GM18502 (cell line): ENCODE results near the gene METTL16.

Experiments
- ATAC-seq: cut with Tn5 transposase; IDR thresholded peaks from one replicate; pipeline ENCODE4 v1.9.1; 2021; ENCODE audit warnings: mild to moderate bottlenecking; ENCODE audit not compliant: unreplicated experiment, poor library complexity

METTL16 gene

GRCh38 chr17:2398182-2398581 is 113.5 kb downstream of the METTL16 start:
- ATAC-seq = no peak

- ATAC-seq = no peak
These were observed 114.2 kb downstream of the METTL16 start for GRCh38 chr17:2397247-2398171.

DNA sequence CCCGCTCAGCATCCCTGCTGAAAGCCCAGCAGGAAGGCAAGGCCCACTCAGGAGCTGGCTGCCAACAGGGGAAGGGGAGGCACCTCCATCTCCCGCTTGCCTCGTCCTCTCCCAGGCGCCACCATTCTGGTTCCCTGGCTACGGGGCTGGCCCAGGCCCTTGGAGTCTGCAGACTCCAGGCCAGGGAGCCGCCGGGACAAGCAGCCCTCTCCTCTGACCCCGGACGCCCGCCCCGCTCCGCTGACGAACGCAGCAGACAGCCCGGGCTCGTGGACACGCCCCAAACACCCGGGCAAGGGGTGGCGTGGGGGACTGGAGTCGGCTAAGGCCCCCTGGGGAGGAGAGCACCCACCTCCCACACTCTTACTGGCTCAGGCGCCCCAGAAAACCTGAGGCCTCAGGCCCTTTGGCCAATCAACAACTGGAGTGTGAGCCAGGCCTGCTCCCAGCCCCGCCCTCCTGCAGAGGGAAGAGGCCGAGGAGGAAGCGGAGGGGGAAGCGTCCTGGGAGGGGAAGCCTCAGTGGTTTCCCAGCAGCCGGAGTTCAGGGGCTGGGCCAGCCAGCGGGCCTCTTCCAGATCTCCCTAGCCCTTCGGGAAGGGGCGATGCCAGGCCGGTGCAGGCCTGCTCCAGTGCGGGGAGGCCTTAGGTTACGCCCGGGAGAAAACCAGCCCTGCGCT is 115.0 kb downstream of the METTL16 start:
- ATAC-seq = no peak

DNA sequence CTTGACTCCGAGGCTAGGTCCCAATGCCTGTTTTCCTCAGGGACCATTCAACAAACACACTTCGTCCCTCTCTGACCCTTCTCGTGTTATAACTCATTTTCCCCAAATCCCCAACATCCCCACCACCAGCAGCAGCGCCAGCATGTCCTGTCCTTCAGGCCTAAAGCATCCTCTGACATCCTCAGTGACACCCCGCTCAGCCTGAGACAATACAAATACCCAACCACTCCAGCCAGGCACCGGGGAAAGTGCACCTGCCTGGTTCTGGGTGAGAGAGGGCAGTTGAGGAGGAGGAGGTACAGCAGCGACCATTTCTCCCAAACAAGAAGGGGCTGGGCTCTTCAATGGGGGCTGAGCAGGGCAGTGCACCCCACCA is 115.5 kb downstream of the METTL16 start:
- ATAC-seq = no peak

- ATAC-seq = no peak
These were observed 116.2 kb downstream of the METTL16 start for GRCh38 chr17:2395258-2396181.

DNA sequence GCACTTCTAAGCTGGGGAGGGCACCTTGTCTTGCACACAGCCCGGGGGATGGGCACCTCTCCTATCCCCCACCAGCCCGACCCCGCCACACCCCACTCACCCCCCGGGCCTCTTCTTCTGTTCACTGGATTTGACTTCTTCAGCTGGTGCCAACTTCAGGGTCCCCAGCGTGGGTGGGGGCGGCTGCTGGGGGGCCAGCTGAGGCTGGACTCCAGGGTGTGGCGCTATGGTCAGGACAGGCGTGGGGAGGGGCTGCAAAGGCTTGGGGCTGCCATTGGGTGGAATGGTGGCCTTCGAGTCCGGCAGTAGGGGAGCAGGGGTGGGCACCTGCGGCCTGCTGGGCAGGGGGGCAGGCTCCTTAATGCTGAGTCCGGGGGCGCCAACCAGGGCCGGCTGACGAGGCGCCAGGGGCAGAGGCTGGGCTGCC is 116.9 kb downstream of the METTL16 start:
- no peak for ATAC-seq

DNA sequence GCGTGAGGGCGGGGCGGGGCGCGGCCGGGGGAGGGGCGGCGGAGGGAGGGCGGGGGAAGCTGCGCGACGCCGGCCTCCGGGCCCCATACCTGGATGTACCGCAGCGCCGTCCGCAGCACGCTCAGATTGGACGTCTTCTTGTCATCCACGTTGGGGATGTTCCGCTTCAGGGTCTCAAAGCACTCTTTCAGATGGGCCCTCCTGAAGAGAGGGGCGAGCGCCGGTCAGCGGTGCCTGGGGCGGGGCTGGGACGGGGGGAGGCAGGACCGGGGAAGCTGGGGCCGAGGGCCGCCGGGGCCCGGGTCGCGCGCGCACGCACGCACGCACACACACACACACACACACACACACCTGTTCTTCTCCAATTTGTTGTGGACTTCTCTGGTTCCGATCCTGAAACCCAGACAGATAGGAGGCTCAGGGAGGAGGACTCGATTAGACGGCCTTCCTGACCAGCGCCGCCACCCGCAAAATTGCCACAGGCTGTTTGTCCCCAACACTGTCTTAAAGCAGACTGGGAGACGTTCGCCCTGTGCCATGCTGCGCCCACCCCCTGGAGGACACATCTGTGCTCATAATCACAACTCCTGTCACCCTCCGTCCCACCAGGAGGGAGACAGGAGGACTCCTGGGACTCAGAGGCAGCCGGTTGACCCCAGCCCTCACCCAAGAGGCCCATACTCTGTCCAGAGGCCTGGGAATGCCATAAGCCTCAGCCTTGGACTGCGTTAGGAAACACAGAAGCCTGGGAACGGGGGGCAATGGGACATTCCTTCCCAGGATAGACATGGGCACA is 117.5 kb downstream of the METTL16 start:
- ATAC-seq = no peak

DNA sequence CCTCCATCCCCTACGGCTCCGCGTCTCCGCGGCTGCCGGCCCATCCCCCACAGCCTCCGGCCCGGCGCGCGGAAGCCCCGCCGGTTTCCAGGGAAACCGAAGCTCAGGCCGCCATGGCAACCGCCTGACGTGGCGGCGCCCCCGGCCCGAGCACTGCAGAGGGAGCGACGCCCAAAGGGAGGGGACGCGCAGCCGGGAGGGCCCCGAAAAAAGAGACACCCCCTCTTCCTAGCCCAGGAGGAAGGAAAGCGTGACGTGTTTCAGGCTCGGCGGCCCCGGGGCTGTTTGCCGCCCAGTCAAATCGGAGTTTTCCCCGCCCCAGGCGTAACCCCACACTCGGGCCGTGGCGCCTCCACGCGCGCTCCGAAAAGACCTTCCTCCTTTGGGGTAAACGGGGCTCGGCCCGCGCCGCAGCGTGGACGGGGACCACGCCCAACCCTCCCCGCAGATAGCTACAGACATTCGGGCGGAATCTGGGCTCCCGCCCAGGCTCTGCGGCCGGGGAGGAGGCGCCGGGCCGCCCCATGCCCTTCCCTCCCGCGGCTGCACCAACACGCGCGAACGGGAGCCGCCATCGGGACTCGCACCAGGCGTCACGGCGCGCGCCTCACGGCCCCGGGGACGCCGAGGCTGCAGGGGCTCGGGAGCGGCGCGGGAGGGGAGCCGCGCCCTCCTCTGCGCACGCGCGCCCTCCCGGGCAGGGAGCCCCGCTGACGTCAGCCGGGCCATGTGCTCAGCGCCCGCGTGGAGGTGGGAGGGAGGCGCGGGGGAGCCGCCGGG is 118.3 kb downstream of the METTL16 start:
- peak; percentile 42 for ATAC-seq

GRCh38 chr17:2392252-2393173 is 119.2 kb downstream of the METTL16 start:
- peak; percentile 55 for ATAC-seq

- ATAC-seq = no peak
These were observed 120.0 kb downstream of the METTL16 start for GRCh38 chr17:2391597-2392251.

DNA sequence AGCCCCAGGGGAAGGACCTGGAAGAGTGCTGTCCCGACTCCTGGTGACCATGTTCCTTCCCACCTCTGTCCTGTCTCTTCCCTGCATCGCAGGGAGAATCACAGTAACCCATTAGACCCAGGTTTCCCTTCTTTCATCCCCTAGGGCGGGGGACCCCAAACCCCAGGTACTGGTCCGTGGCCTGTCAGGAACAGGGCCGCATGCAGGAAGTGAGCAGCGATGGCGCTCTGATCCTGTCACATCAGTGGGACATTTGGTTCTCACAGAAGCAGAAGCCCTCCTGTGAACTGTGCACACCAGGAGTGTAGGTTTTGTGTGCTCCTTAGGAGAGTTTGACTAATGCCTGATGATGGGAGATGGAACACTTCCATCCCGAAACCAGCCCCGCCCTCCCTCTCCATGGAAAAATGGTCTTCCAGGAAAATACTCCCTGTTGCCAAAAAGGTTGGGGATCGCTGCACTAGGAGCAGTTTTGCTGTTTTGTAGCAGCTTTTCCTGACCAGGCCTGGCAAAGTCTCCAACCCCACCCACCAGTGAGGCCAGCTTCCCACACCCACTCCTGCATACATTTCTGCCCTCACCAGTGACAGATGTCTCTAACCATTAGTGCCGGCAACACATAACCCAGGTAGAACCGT is 121.4 kb downstream of the METTL16 start:
- ATAC-seq = no peak

DNA sequence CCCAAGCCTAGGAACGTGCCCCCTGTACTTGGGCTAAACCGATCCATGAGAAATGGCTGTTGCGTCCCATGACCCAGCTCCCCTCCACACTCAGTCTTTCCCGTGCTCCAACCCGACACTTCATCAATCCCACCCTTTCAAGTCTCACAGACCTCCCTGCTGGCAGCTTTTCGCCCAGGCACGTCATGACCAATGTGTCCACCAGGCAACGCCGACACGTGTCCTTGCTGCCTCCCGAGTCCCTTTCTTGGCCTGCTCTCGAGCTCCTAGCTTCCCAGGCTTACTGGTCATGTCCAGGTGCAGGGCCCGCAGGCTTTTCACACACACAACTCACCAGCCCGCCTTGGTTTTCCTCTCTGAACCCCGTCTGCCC is 123.0 kb downstream of the METTL16 start:
- no peak for ATAC-seq

DNA sequence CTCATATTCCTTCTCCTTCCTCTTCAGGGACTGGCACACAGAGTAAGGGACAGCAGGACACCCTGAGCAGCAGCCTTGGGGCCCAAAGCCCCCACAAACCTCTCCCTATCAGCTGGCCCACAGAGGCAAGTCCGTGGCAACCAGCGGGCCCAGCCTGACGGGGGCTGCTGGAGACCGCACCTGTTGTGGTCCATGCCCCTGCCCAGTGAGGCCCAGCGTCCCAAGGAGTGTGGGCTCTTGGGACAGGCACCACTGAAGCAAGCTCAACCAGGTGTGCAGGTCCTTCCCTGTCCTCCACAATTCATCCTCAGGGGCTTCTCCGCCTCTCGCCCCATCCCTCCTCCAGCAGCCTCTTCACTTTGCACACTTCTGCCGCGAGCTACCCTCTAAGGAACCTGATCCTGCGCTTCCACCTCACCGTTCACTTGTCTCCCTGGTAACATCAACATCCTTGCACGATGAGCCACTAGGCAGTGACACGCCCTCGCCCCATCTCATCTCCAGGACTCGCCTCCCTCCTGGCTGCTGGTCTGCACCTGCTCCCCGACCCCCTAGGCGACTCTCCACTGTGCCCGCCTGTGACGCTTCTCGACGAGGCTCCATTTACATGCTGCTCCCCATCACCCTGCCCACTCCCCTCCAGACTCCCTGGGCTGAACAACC is 123.5 kb downstream of the METTL16 start:
- ATAC-seq = no peak

- ATAC-seq = no peak
These were observed 124.3 kb downstream of the METTL16 start for GRCh38 chr17:2387086-2388019.

DNA sequence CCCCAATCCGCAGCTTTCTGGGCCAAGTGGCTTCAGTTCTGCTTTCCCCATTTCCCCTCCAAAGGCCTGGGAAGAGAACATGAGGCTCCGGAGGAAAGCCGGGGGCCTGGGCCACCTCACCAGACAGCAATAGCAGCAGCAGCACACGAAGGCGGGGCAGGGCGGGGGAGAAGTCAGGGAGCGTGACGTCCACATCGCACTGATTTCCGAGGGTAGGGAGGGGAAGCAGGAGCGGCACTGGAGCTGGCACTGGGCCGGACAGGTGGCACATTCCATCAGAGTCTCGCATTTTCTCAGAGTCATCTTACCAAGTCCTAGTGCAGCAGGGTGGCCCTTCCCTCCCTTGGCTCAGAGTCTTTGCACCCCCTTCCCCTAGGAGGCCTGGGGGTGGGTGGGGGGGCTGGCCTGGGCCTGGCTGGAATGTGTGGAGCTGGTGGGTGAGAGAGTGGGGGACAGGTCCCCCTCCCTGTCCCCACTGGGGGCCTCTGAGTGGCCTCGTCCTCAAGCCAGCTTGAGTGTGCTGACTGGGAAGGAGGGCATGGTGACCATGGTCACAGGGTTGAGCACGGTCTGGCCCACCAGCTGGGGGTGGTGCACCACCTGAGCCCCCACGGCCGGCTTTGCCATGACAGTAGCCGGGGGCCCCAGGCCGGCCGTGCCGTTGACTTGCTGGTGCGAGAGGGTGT is 125.1 kb downstream of the METTL16 start:
- no peak for ATAC-seq
